A549 (cell line): Measurements from ENCODE around the gene SEPSECS. TPM values are rescaled to one million over a fixed set of nuclear protein-coding genes. Genes with fewer than 3 reads are reported as not detected.

ENCODE experiments used
- ATAC-seq, 2 experiments: fragments of 200-7000 bp in 1 of 2; fragments of >200 bp in 1 of 2; cut with Nextera tagmentation in 1 of 2; cut with Tn5 transposase in 1 of 2; 3 replicates each; pipeline versions ENCODE4 v1.8.0 to v1.9.1; 2018 to 2020; ENCODE audit warnings: mild to moderate bottlenecking in 1 of 2, moderate library complexity in 1 of 2
- CTCF ChIA-PET: fragments of 300-600 bp; sonication (Branson Sonifier 250); formaldehyde crosslinking; extraction: SDS; loops from one replicate; lab custom pipeline; 2021; ENCODE audit warnings: antibody characterized with exemption, inconsistent platforms; lab: Yijun Ruan, JAX
- POLR2A ChIA-PET: fragments of 350-600 bp; formaldehyde crosslinking; extraction: SDS; loops from one replicate; lab custom pipeline; 2021; ENCODE audit warnings: antibody characterized with exemption, inconsistent platforms; lab: Yijun Ruan, JAX
- DNase-seq, 2 experiments: peaks; one replicate each; pipeline versions ENCODE4 v3.0.0 to v3.0.0-alpha.2; 2011 to 2016; ENCODE audit warnings: low read depth in 1 of 2, low spot score in 1 of 2
- FAIRE-seq: peaks from 2 replicates; lab custom pipeline; 2011; peaks lifted over from hg19 to GRCh38; lab: Jason Lieb, UNC
- H3K27ac ChIP-seq, 2 experiments: fragments of >200 bp; sonication (Bioruptor Twin); formaldehyde crosslinking; 3 replicates each; pipeline ENCODE4 v1.5.1; 2016 to 2017
- H3K4me1 ChIP-seq: fragments of >200 bp; sonication (Bioruptor Twin); formaldehyde crosslinking; 3 replicates; pipeline ENCODE4 v1.6.1; 2016
- H3K4me2 ChIP-seq: fragments of >200 bp; sonication (Bioruptor Twin); formaldehyde crosslinking; 3 replicates; pipeline ENCODE4 v1.6.1; 2016
- H3K4me3 ChIP-seq: fragments of >200 bp; sonication (Bioruptor Twin); formaldehyde crosslinking; 3 replicates; pipeline ENCODE4 v1.5.1; 2016
- H3K9me3 ChIP-seq: fragments of >200 bp; sonication (Bioruptor Twin); formaldehyde crosslinking; 3 replicates; pipeline ENCODE4 v1.6.1; 2016
- ATOH8 ChIP-seq: fragments of 250-450 bp; sonication (Bioruptor Pico); IDR thresholded peaks from 2 replicates; pipeline ENCODE4 v1.5.0; 2020; ENCODE audit warnings: low read depth, mild to moderate bottlenecking, moderate library complexity
- CHD4 ChIP-seq: fragments of 200-600 bp; sonication (generic); IDR thresholded peaks from 2 replicates; pipeline ENCODE4 v1.6.1; 2016; ENCODE audit warnings: antibody characterized with exemption, mild to moderate bottlenecking, borderline replicate concordance
- CTCF ChIP-seq: fragments of >200 bp; sonication (Bioruptor Twin); formaldehyde crosslinking; IDR thresholded peaks from 3 replicates; pipeline ENCODE4 v1.5.1; 2016
- EP300 ChIP-seq, 2 experiments: fragments of >200 bp; sonication (Bioruptor Twin); formaldehyde crosslinking; IDR thresholded peaks; 2 replicates in 1 of 2; 3 replicates in 1 of 2; pipeline ENCODE4 v1.6.1; 2016 to 2017
- ESRRA ChIP-seq: fragments of 150-350 bp; IDR thresholded peaks from 2 replicates; pipeline ENCODE4 v1.6.1; 2014; ENCODE audit warnings: mild to moderate bottlenecking, low read length, borderline replicate concordance
- GATA3 ChIP-seq: IDR thresholded peaks from 2 replicates; pipeline ENCODE4 v1.6.1; 2012; ENCODE audit warnings: borderline replicate concordance
- HES2 ChIP-seq: fragments of >200 bp; sonication (Bioruptor Twin); formaldehyde crosslinking; IDR thresholded peaks from 2 replicates; pipeline ENCODE4 v1.6.1; 2016
- HMGXB4 ChIP-seq: fragments of 250-450 bp; sonication (Bioruptor Pico); IDR thresholded peaks from 2 replicates; pipeline ENCODE4 v1.5.0; 2021; ENCODE audit warnings: mild to moderate bottlenecking, moderate library complexity, borderline replicate concordance
- JUNB ChIP-seq: fragments of >200 bp; sonication (Bioruptor Twin); formaldehyde crosslinking; IDR thresholded peaks from 2 replicates; pipeline ENCODE4 v1.6.1; 2016
- MAFK ChIP-seq: fragments of 450-650 bp; IDR thresholded peaks from 2 replicates; pipeline ENCODE4 v1.6.1; 2014; ENCODE audit not compliant: partially characterized antibody
- MAX ChIP-seq: IDR thresholded peaks from 2 replicates; pipeline ENCODE4 v1.6.1; 2012
- MAZ ChIP-seq: fragments of 150-350 bp; IDR thresholded peaks from 2 replicates; pipeline ENCODE4 v1.6.1; 2014; ENCODE audit warnings: antibody characterized with exemption, low read depth, low read length, borderline replicate concordance
- MYC ChIP-seq: IDR thresholded peaks from 2 replicates; pipeline ENCODE4 v1.6.1; 2012; ENCODE audit warnings: mild to moderate bottlenecking, inconsistent platforms, low read length, improper control_type of control experiment, borderline replicate concordance
- NR3C1 ChIP-seq: fragments of >200 bp; sonication (Bioruptor Twin); formaldehyde crosslinking; IDR thresholded peaks from 3 replicates; pipeline ENCODE4 v1.6.1; 2017
- PHF8 ChIP-seq: fragments of 200-600 bp; sonication (generic); IDR thresholded peaks from 2 replicates; pipeline ENCODE4 v1.6.1; 2016; ENCODE audit warnings: low read depth, mild to moderate bottlenecking, antibody characterized with exemption, moderate library complexity, borderline replicate concordance
- SMC3 ChIP-seq: fragments of >200 bp; sonication (Bioruptor Twin); formaldehyde crosslinking; IDR thresholded peaks from 3 replicates; pipeline ENCODE4 v1.6.1; 2018; ENCODE audit warnings: inconsistent platforms
- ZNF302 ChIP-seq: fragments of 250-450 bp; sonication (Bioruptor Pico); IDR thresholded peaks from 2 replicates; pipeline ENCODE4 v1.9.0; 2021; ENCODE audit warnings: inconsistent platforms, mild to moderate bottlenecking, moderate library complexity
- WGBS: methylation state at CpG from one replicate; pipeline ENCODE4 v1.1.6; 2017; ENCODE audit errors: missing lambda C conversion rate; 5-methylcytosine and 5-hydroxymethylcytosine counted together
- polyA plus RNA-seq, 4 experiments: library from polyadenylated mRNA; depleted of rRNA in 3 of 4; stranded (reverse); fragments of >200 nt; fragmentation: RNase III in 1 of 4; extraction: RNeasy Plus Mini Kit Qiagen cat#74134 plus additional on column Dnase treatment in 1 of 4; gene quantifications; 2 replicates in 3 of 4; 3 replicates in 1 of 4; pipeline ENCODE4 v1.2.3, GENCODE V29; 2011 to 2017

SEPSECS gene
- polyA plus RNA-seq, 2 of the 4 experiments (the other 2 are of a cell fraction): 2.9 to 9.7 TPM

- H3K4me1 ChIP-seq: no peaks in the 10 kb centered on the region
- POLR2A ChIA-PET: no interaction called here
- no peak for DNase-seq
- no peaks in the 10 kb centered on the region for H3K9me3 ChIP-seq
- FAIRE-seq: no peak
- 89% methylated on average over 3 of the region's 3 CpGs for WGBS
- no peak overlapping the region for H3K27ac ChIP-seq
- H3K4me2 ChIP-seq: no peak overlapping the region
- CTCF ChIA-PET: no interaction called here
- no peak for ATAC-seq
- no peak overlapping the region for H3K4me3 ChIP-seq
- no peak for TF ChIP-seq NR3C1
- no peak for TF ChIP-seq MAZ
- TF ChIP-seq, all 56 proteins: peak for 0
These were observed 39.9 kb downstream of the SEPSECS start for GRCh38 chr4:25120146-25120940.

GRCh38 chr4:25117716-25118472 lies 42.4 kb downstream of the SEPSECS start:
- no peak overlapping the region for H3K4me3 ChIP-seq
- no peak for FAIRE-seq
- no peak for DNase-seq
- no peak overlapping the region for H3K4me2 ChIP-seq
- H3K4me1 ChIP-seq: no peaks in the 10 kb centered on the region
- no peak for ATAC-seq
- no peaks in the 10 kb centered on the region for H3K9me3 ChIP-seq
- no peak overlapping the region for H3K27ac ChIP-seq
- TF ChIP-seq PHF8 (no peak), ESRRA (no peak), CTCF (no peak)
- CTCF ChIA-PET: interaction anchor here (1.0 kb wide), 1 partner anchor 8 kb away, joined by 3 read pairs; no protein-coding TSS in a partner anchor
- POLR2A ChIA-PET: no interaction called here
- 69% methylated on average over 6 of the region's 6 CpGs for WGBS

GRCh38 chr4:25117274-25117673 lies 43.0 kb downstream of the SEPSECS start:
- Histone ChIP-seq H3K27ac (no peak overlapping the region), H3K4me1 (no peaks in the 10 kb centered on the region), H3K4me3 (no peak overlapping the region), H3K4me2 (no peak overlapping the region), H3K9me3 (no peaks in the 10 kb centered on the region)
- CTCF ChIA-PET: interaction anchor here (1.0 kb wide), 1 partner anchor 9 kb away, joined by 3 read pairs; no protein-coding TSS in a partner anchor
- 89% methylated on average over 4 of the region's 4 CpGs for WGBS
- POLR2A ChIA-PET: no interaction called here
- ATAC-seq: no peak
- no peak for FAIRE-seq
- no peak for DNase-seq
- TF ChIP-seq HMGXB4 (CRISPR knock-in tag): no peak

- no peaks in the 10 kb centered on the region for H3K4me1 ChIP-seq
- no peak overlapping the region for H3K4me2 ChIP-seq
- 70% methylated on average over 13 of the region's 13 CpGs for WGBS
- no peaks in the 10 kb centered on the region for H3K9me3 ChIP-seq
- ChIA-PET POLR2A (no interaction called here), CTCF (no interaction called here)
- FAIRE-seq (no peak), ATAC-seq (no peak), DNase-seq (no peak)
- H3K4me3 ChIP-seq: no peak overlapping the region
- no peak overlapping the region for H3K27ac ChIP-seq
- TF ChIP-seq ATOH8: no peak
- no peak for TF ChIP-seq MAFK
- TF ChIP-seq MYC: no peak
- TF ChIP-seq GATA3: no peak
- TF ChIP-seq EP300 (IDR thresholded peaks at IDR 0.05): no peak
- no peak for TF ChIP-seq SMC3
- no peak for TF ChIP-seq JUNB
- TF ChIP-seq MAZ: no peak
- no peak for TF ChIP-seq HES2
- no peak for TF ChIP-seq CHD4
- no peak for TF ChIP-seq HMGXB4 (CRISPR knock-in tag)
- no peak for TF ChIP-seq MAX
- TF ChIP-seq ZNF302 (CRISPR knock-in tag): no peak
These were observed 46.0 kb downstream of the SEPSECS start for GRCh38 chr4:25113915-25114904.
